ENCODE measurements around the gene DOCK2. TPM values are rescaled to one million over a fixed set of nuclear protein-coding genes. Genes with fewer than 3 reads are reported as not detected.

DOCK2 gene
- total and polyA plus RNA-seq, 2 of the 8 experiments (the other 6 are each of a cell fraction or from before 2014, with no cell fraction given) = 3.9 to 5.7 TPM

DNA sequence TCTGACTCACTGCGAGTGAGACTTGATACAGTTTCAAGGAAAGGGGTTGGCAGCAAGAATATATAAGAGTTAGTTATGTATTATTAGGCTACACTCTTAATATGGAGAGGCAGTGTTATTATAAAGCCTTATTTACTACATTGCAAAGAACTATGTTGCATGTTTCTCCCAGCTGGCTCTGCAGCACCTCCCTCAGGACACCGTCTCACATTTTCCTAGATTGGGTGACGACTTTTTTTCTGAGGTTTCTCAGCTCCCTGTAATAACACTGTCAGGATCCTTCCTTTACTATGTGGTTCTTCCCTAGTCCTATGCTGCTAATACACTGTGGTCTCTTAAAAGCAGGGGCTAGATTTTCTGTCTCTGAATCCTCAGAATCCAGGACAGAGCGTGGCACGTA, 189.5 kb downstream of the DOCK2 start (continued):
- no peak for TF ChIP-seq KDM1A (IDR thresholded peaks at IDR 0.05; ENCODE audit: borderline replicate concordance, low read length)
